Jurkat, Clone E6-1 (cell line): Measurements from ENCODE around the gene CCBE1.

Experiments
- DNase-seq: peaks from one replicate; pipeline ENCODE4 v3.0.0-alpha.2; 2011; ENCODE audit warnings: low read depth, low spot score
- H3K4me3 ChIP-seq: 2 replicates; pipeline ENCODE4 v1.5.1; 2011; ENCODE audit warnings: mild to moderate bottlenecking, low read length, control low read depth, moderate library complexity

The CCBE1 gene

GRCh38 chr18:59633961-59634485 lies 63.2 kb downstream of the CCBE1 start:
- DNase-seq: no peak
- H3K4me3 ChIP-seq: no peak overlapping the region

GRCh38 chr18:59633317-59633716 lies 63.9 kb downstream of the CCBE1 start:
- no peak for DNase-seq
- no peak overlapping the region for H3K4me3 ChIP-seq

- no peak overlapping the region for H3K4me3 ChIP-seq
- peak; percentile 51 for DNase-seq
Observed at GRCh38 chr18:59631583-59632181, 65.5 kb downstream of the CCBE1 start.

GRCh38 chr18:59629894-59630293 lies 67.3 kb downstream of the CCBE1 start:
- DNase-seq: no peak

GRCh38 chr18:59628995-59629394 lies 68.2 kb downstream of the CCBE1 start:
- no peak for DNase-seq
- no peak overlapping the region for H3K4me3 ChIP-seq

More at GRCh38 chr18:59629894-59630293, 67.3 kb downstream of the CCBE1 start:
- H3K4me3 ChIP-seq: no peak overlapping the region

- no peak overlapping the region for H3K4me3 ChIP-seq
- DNase-seq: no peak
Observed at GRCh38 chr18:59627414-59627813, 69.8 kb downstream of the CCBE1 start.

- H3K4me3 ChIP-seq: no peak overlapping the region
- DNase-seq: no peak
Observed at GRCh38 chr18:59624369-59624765, 72.9 kb downstream of the CCBE1 start.

- no peak for DNase-seq
- no peak overlapping the region for H3K4me3 ChIP-seq
Observed at GRCh38 chr18:59623456-59624368, 73.5 kb downstream of the CCBE1 start.

- no peak overlapping the region for H3K4me3 ChIP-seq
- no peak for DNase-seq
Observed at GRCh38 chr18:59621027-59621426, 76.2 kb downstream of the CCBE1 start.

- no peak for DNase-seq
- H3K4me3 ChIP-seq: no peak overlapping the region
Observed at GRCh38 chr18:59620381-59620780, 76.8 kb downstream of the CCBE1 start.

- no peak overlapping the region for H3K4me3 ChIP-seq
- no peak for DNase-seq
Observed at GRCh38 chr18:59619816-59620215, 77.4 kb downstream of the CCBE1 start.

- no peak overlapping the region for H3K4me3 ChIP-seq
- DNase-seq: no peak
Observed at GRCh38 chr18:59617468-59617932, 79.7 kb downstream of the CCBE1 start.

GRCh38 chr18:59616501-59616900 lies 80.7 kb downstream of the CCBE1 start:
- H3K4me3 ChIP-seq: no peak overlapping the region
- DNase-seq: no peak

GRCh38 chr18:59613903-59614302 lies 83.3 kb downstream of the CCBE1 start:
- no peak overlapping the region for H3K4me3 ChIP-seq
- no peak for DNase-seq

- no peak for DNase-seq
- no peak overlapping the region for H3K4me3 ChIP-seq
Observed at GRCh38 chr18:59612381-59612780, 84.8 kb downstream of the CCBE1 start.

GRCh38 chr18:59610546-59611140 lies 86.6 kb downstream of the CCBE1 start:
- peak; percentile 84 for DNase-seq
- H3K4me3 ChIP-seq: no peak overlapping the region

- H3K4me3 ChIP-seq: no peak overlapping the region
- no peak for DNase-seq
Observed at GRCh38 chr18:59609654-59610053, 87.6 kb downstream of the CCBE1 start.

- no peak overlapping the region for H3K4me3 ChIP-seq
- DNase-seq: no peak
Observed at GRCh38 chr18:59607471-59607870, 89.8 kb downstream of the CCBE1 start.

GRCh38 chr18:59607078-59607379 lies 90.2 kb downstream of the CCBE1 start:
- DNase-seq: no peak
- no peak overlapping the region for H3K4me3 ChIP-seq
